GM12878 (cell line): ENCODE data around the gene PRICKLE3.

Experiments
- HDGF ChIP-seq: fragments of 450-650 bp; IDR thresholded peaks from 2 replicates; pipeline ENCODE4 v1.6.1; 2016; ENCODE audit warnings: antibody characterized with exemption
- JUNB ChIP-seq: IDR thresholded peaks from 2 replicates; pipeline ENCODE4 v1.6.1; 2016; ENCODE audit warnings: antibody characterized with exemption, mild to moderate bottlenecking
- JUND ChIP-seq: IDR thresholded peaks from 2 replicates; pipeline ENCODE4 v1.6.1; 2012; ENCODE audit warnings: low read depth, mild to moderate bottlenecking, low read length, improper control_type of control experiment, moderate library complexity
- MXI1 ChIP-seq: fragments of 150-350 bp; IDR thresholded peaks from 2 replicates; pipeline ENCODE4 v1.6.1; 2011; ENCODE audit warnings: low read depth, mild to moderate bottlenecking, inconsistent platforms, low read length, improper control_type of control experiment
- POLR2AphosphoS5 ChIP-seq: IDR thresholded peaks from 2 replicates; pipeline ENCODE4 v1.6.1; 2011; ENCODE audit warnings: mild to moderate bottlenecking, low read length, inconsistent platforms
- RCOR1 ChIP-seq: conservative IDR thresholded peaks from 2 replicates; pipeline ENCODE4 v1.6.1; 2012; ENCODE audit warnings: low read depth, low read length, improper control_type of control experiment
- TF ChIP-seq, protein P1 (sequence below): IDR thresholded peaks from 2 replicates; pipeline ENCODE4 v1.6.1; 2012; ENCODE audit warnings: low read depth, low read length, improper control_type of control experiment
- TF ChIP-seq, protein P2 (sequence below), 3 experiments: IDR thresholded peaks in 2 of 3; conservative IDR thresholded peaks in 1 of 3; 2 replicates each; pipeline ENCODE4 v1.5.1; 2011; ENCODE audit warnings: low read depth in 3 of 3, low read length in 3 of 3, mild to moderate bottlenecking in 3 of 3, control low read depth in 2 of 3, moderate library complexity in 2 of 3, inconsistent platforms in 1 of 3, mixed read lengths in 1 of 3; ENCODE audit not compliant: control insufficient read depth in 2 of 3, insufficient read depth in 1 of 3; ENCODE audit errors: extremely low read depth in 1 of 3
- TF ChIP-seq, protein P3 (sequence below): fragments of 450-650 bp; IDR thresholded peaks from 2 replicates; pipeline ENCODE4 v1.6.1; 2016; ENCODE audit warnings: mild to moderate bottlenecking

DNA sequence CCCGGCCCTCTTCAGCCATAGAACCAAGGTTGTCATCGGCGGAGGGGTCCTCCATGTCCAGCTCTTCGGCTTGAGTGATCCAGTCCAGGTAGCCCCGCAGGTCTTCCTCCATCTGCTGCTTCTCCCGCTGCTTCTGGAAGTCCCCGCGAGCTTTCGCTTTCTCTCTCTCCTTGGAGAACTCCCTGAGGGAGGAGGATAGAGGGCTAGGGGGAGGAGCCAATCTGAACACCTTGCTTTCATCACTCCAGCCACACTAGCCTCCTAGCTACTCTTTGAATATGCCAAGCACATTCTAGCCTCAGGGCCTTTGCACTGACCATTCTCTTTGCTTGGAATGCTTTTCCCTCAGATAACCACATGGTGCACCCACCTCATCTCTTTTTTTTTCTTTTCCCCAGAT is 40.8 kb upstream of the PRICKLE3 start:
- TF ChIP-seq HDGF: no peak
- TF ChIP-seq, protein P1, sequence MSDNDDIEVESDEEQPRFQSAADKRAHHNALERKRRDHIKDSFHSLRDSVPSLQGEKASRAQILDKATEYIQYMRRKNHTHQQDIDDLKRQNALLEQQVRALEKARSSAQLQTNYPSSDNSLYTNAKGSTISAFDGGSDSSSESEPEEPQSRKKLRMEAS: no peak
- TF ChIP-seq MXI1: no peak
- TF ChIP-seq, protein P2, sequence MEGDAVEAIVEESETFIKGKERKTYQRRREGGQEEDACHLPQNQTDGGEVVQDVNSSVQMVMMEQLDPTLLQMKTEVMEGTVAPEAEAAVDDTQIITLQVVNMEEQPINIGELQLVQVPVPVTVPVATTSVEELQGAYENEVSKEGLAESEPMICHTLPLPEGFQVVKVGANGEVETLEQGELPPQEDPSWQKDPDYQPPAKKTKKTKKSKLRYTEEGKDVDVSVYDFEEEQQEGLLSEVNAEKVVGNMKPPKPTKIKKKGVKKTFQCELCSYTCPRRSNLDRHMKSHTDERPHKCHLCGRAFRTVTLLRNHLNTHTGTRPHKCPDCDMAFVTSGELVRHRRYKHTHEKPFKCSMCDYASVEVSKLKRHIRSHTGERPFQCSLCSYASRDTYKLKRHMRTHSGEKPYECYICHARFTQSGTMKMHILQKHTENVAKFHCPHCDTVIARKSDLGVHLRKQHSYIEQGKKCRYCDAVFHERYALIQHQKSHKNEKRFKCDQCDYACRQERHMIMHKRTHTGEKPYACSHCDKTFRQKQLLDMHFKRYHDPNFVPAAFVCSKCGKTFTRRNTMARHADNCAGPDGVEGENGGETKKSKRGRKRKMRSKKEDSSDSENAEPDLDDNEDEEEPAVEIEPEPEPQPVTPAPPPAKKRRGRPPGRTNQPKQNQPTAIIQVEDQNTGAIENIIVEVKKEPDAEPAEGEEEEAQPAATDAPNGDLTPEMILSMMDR (IDR thresholded peaks at IDR 0.05 in 2 of 3, conservative IDR thresholded peaks at IDR 0.05 in 1 of 3; ENCODE audit: control insufficient read depth in 2 of 3, extremely low read depth in 1 of 3, insufficient read depth in 1 of 3, low read depth in 3 of 3, low read length in 3 of 3): no peak
- TF ChIP-seq, protein P3, sequence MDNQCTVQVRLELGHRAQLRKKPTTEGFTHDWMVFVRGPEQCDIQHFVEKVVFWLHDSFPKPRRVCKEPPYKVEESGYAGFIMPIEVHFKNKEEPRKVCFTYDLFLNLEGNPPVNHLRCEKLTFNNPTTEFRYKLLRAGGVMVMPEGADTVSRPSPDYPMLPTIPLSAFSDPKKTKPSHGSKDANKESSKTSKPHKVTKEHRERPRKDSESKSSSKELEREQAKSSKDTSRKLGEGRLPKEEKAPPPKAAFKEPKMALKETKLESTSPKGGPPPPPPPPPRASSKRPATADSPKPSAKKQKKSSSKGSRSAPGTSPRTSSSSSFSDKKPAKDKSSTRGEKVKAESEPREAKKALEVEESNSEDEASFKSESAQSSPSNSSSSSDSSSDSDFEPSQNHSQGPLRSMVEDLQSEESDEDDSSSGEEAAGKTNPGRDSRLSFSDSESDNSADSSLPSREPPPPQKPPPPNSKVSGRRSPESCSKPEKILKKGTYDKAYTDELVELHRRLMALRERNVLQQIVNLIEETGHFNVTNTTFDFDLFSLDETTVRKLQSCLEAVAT: no peak
- TF ChIP-seq JUNB: no peak
- no peak for TF ChIP-seq POLR2AphosphoS5
- TF ChIP-seq RCOR1: no peak
- TF ChIP-seq JUND: no peak
